ENCODE measurements around the gene FNBP1.

- TF ChIP-seq SUZ12 (IDR thresholded peaks at IDR 0.05) = no peak
- TF ChIP-seq FOXM1 (IDR thresholded peaks at IDR 0.05; ENCODE audit: borderline replicate concordance) = no peak
- no peak for TF ChIP-seq L3MBTL2 (conservative IDR thresholded peaks at IDR 0.05)
- no peak for TF ChIP-seq ARNT (IDR thresholded peaks at IDR 0.05)
- TF ChIP-seq SP1 (IDR thresholded peaks at IDR 0.05) = no peak
- TF ChIP-seq ZNF384 (IDR thresholded peaks at IDR 0.05) = no peak
- TF ChIP-seq CTBP1 (IDR thresholded peaks at IDR 0.05; ENCODE audit: borderline replicate concordance) = no peak
- TF ChIP-seq HDGF (IDR thresholded peaks at IDR 0.05; ENCODE audit: borderline replicate concordance) = no peak
- no peak for TF ChIP-seq TARDBP (IDR thresholded peaks at IDR 0.05)
- no peak for TF ChIP-seq FOXA1 (IDR thresholded peaks at IDR 0.05)
- TF ChIP-seq LEF1 (IDR thresholded peaks at IDR 0.05; ENCODE audit: borderline replicate concordance) = no peak
- no peak for TF ChIP-seq FOXK2 (IDR thresholded peaks at IDR 0.05)
- TF ChIP-seq BHLHE40 (IDR thresholded peaks at IDR 0.05; ENCODE audit: borderline replicate concordance) = no peak
- no peak for TF ChIP-seq PKNOX1 (IDR thresholded peaks at IDR 0.05)
Observed at GRCh38 chr9:130089141-130089540, 46.2 kb upstream of the FNBP1 start.
